HCT116 (cell line): ENCODE measurements around the gene SERPINB13. TPM values are rescaled to one million over a fixed set of nuclear protein-coding genes. Genes with fewer than 3 reads are reported as not detected.

Experiments used
- ATAC-seq: fragments of 200-7000 bp; cut with Tn5 transposase; 2 replicates; pipeline ENCODE4 v1.9.1; 2020; ENCODE audit warnings: mild to moderate bottlenecking, moderate library complexity
- BruUV-seq: library from RNA; stranded (reverse); fragments of 400-500 nt; replicated peaks from 2 replicates; lab custom pipeline; 2021; lab: Mats Ljungman, UMichigan
- CTCF ChIA-PET: fragments of 300-600 bp; sonication (Branson Sonifier 250); formaldehyde crosslinking; loops from one replicate; lab custom pipeline; 2021; ENCODE audit warnings: antibody characterized with exemption; lab: Charles Lee
- POLR2A ChIA-PET: fragments of 300-600, 350-600 bp; sonication (Branson Sonifier 250); formaldehyde crosslinking; loops from one replicate; lab custom pipeline; 2021; ENCODE audit warnings: antibody characterized with exemption; lab: Charles Lee
- RAD21 ChIA-PET, 2 experiments: fragments of 300-600 bp; sonication (Branson Sonifier 250); formaldehyde crosslinking; loops; one replicate each; lab custom pipeline; 2023; ENCODE audit warnings: low total read pairs in 2 of 2; ENCODE audit not compliant: uncharacterized antibody in 2 of 2, unreplicated experiment in 2 of 2, low non-redundant PET in 1 of 2; lab: Charles Lee
- DNase-seq: peaks from one replicate; pipeline ENCODE4 v3.0.0-alpha.2; 2010; ENCODE audit warnings: low read depth, low spot score
- H2AFZ ChIP-seq: fragments of 200-600 bp; shearing (Covaris generic), sonication (generic); 2 replicates; pipeline ENCODE4 v1.6.1; 2017; ENCODE audit warnings: low read depth, mixed run types, mixed read lengths, antibody characterized with exemption, low read length; ENCODE audit not compliant: poor library complexity, severe bottlenecking
- H3K27ac ChIP-seq: 2 replicates; pipeline ENCODE4 v1.5.1; 2012; ENCODE audit warnings: low read depth, low read length
- H3K27me3 ChIP-seq: fragments of 200-600 bp; sonication (generic); 2 replicates; pipeline ENCODE4 v1.6.1; 2016; ENCODE audit warnings: mixed run types, low read length, mixed read lengths; ENCODE audit not compliant: insufficient read depth
- H3K36me3 ChIP-seq, 2 experiments: fragments of 200-500 bp in 1 of 2; fragments of 200-600 bp in 1 of 2; sonication (Bioruptor generic) in 1 of 2; sonication (generic) in 1 of 2; 2 replicates each; pipeline versions ENCODE4 v1.5.1 to v1.6.1; 2014 to 2016; ENCODE audit warnings: low read length in 2 of 2, inconsistent platforms in 1 of 2, mixed read lengths in 1 of 2, mixed run types in 1 of 2; ENCODE audit not compliant: insufficient read depth in 2 of 2, control insufficient read depth in 1 of 2
- H3K4me1 ChIP-seq, 2 experiments: fragments of 200-600 bp in 1 of 2; sonication (generic) in 1 of 2; 2 replicates each; pipeline versions ENCODE4 v1.5.1 to v1.6.1; 2012 to 2017; ENCODE audit warnings: low read length in 2 of 2, inconsistent platforms in 1 of 2, mild to moderate bottlenecking in 1 of 2, mixed read lengths in 1 of 2, mixed run types in 1 of 2, moderate library complexity in 1 of 2; ENCODE audit not compliant: insufficient read depth in 2 of 2, control insufficient read depth in 1 of 2
- H3K4me2 ChIP-seq: fragments of 200-600 bp; sonication (generic); 2 replicates; pipeline ENCODE4 v1.6.1; 2017; ENCODE audit warnings: mixed run types, low read length, mixed read lengths
- H3K4me3 ChIP-seq, 2 experiments: fragments of 200-600 bp in 1 of 2; sonication (generic) in 1 of 2; replicated peaks in 1 of 2; 2 replicates each; pipeline ENCODE4 v1.5.1; 2011 to 2016; ENCODE audit warnings: low read length in 2 of 2, control low read depth in 1 of 2, low read depth in 1 of 2, mild to moderate bottlenecking in 1 of 2, mixed read lengths in 1 of 2, mixed run types in 1 of 2
- H3K79me2 ChIP-seq: fragments of 200-600 bp; sonication (generic); 2 replicates; pipeline ENCODE4 v1.6.1; 2017; ENCODE audit warnings: mild to moderate bottlenecking, mixed run types, low read length, moderate library complexity, mixed read lengths; ENCODE audit not compliant: insufficient read depth
- H3K9ac ChIP-seq: fragments of 200-600 bp; sonication (generic); 2 replicates; pipeline ENCODE4 v1.6.1; 2016; ENCODE audit warnings: low read length, mixed read lengths
- H3K9me2 ChIP-seq: fragments of 200-600 bp; sonication (generic), shearing (Covaris generic); 2 replicates; pipeline ENCODE4 v1.6.1; 2017; ENCODE audit warnings: mixed run types, mild to moderate bottlenecking, moderate library complexity; ENCODE audit not compliant: insufficient read depth
- H3K9me3 ChIP-seq, 2 experiments: fragments of 200-500 bp in 1 of 2; fragments of 200-600 bp in 1 of 2; sonication (Bioruptor generic) in 1 of 2; sonication (generic) in 1 of 2; 2 replicates each; pipeline ENCODE4 v1.6.1; 2014 to 2017; ENCODE audit warnings: low read length in 2 of 2, mixed read lengths in 2 of 2, inconsistent platforms in 1 of 2, low read depth in 1 of 2, mild to moderate bottlenecking in 1 of 2, mixed run types in 1 of 2, moderate library complexity in 1 of 2; ENCODE audit not compliant: control insufficient read depth in 1 of 2, insufficient read depth in 1 of 2
- H4K20me1 ChIP-seq: fragments of 200-600 bp; sonication (generic), shearing (Covaris generic); 2 replicates; pipeline ENCODE4 v1.6.1; 2017; ENCODE audit warnings: mixed run types, mild to moderate bottlenecking, moderate library complexity; ENCODE audit not compliant: insufficient read depth
- CEBPB ChIP-seq: IDR thresholded peaks from 2 replicates; pipeline ENCODE4 v1.6.1; 2012; ENCODE audit warnings: low read depth
- CTCF ChIP-seq, 3 experiments: fragments of 200-600 bp in 1 of 3; sonication (generic) in 1 of 3; IDR thresholded peaks in 2 of 3; conservative IDR thresholded peaks in 1 of 3; 2 replicates each; pipeline ENCODE4 v1.5.1; 2012 to 2017; ENCODE audit warnings: low read depth in 2 of 3, low read length in 2 of 3, antibody characterized with exemption in 1 of 3, borderline replicate concordance in 1 of 3, control low read depth in 1 of 3, mild to moderate bottlenecking in 1 of 3, mixed read lengths in 1 of 3, mixed run types in 1 of 3, moderate library complexity in 1 of 3; ENCODE audit not compliant: insufficient read depth in 1 of 3
- ELF1 ChIP-seq: IDR thresholded peaks from 2 replicates; pipeline ENCODE4 v1.6.1; 2012; ENCODE audit warnings: low read depth, borderline replicate concordance
- POLR2A ChIP-seq: IDR thresholded peaks from 2 replicates; pipeline ENCODE4 v1.7.0; 2011; ENCODE audit warnings: borderline replicate concordance; ENCODE audit not compliant: insufficient read depth, insufficient read length; ENCODE audit errors: extremely low read depth
- POLR2AphosphoS5 ChIP-seq: IDR thresholded peaks from 2 replicates; pipeline ENCODE4 v1.6.1; 2011; ENCODE audit warnings: mild to moderate bottlenecking, low read depth, low read length, moderate library complexity
- RAD21 ChIP-seq: IDR thresholded peaks from 2 replicates; pipeline ENCODE4 v1.6.1; 2012; ENCODE audit warnings: low read depth, mild to moderate bottlenecking
- SP1 ChIP-seq: IDR thresholded peaks from 2 replicates; pipeline ENCODE4 v1.6.1; 2012; ENCODE audit warnings: low read depth
- SRF ChIP-seq: IDR thresholded peaks from 2 replicates; pipeline ENCODE4 v1.6.1; 2012; ENCODE audit warnings: low read depth
- ZBTB33 ChIP-seq: IDR thresholded peaks from 2 replicates; pipeline ENCODE4 v1.6.1; 2011; ENCODE audit warnings: mild to moderate bottlenecking, low read length, moderate library complexity; ENCODE audit not compliant: insufficient replicate concordance; ENCODE audit errors: extremely low read depth
- intact Hi-C: fragments of 100-400 bp; cut with micrococcal nuclease; formaldehyde crosslinking; loops from 2 replicates; pipeline ENCODE4 v1.10.0; 2022
- total RNA-seq: library from RNA; stranded (reverse); gene quantifications from one replicate; pipeline ENCODE4 v1.2.1, GENCODE V29; 2021; ENCODE audit not compliant: unreplicated experiment
- TF ChIP-seq, protein P1 (sequence below): IDR thresholded peaks from 2 replicates; pipeline ENCODE4 v1.6.1; 2012

The SERPINB13 gene
- total RNA-seq, 1 experiment from 2014 or later, result 0.07 TPM

- TF ChIP-seq ZBTB33 (no peak), SP1 (no peak)
- TF ChIP-seq, protein P1, sequence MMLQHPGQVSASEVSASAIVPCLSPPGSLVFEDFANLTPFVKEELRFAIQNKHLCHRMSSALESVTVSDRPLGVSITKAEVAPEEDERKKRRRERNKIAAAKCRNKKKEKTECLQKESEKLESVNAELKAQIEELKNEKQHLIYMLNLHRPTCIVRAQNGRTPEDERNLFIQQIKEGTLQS, result no peak
Measured at GRCh38 chr18:63545000-63545399, 42.1 kb upstream of the SERPINB13 start (continued).

DNA sequence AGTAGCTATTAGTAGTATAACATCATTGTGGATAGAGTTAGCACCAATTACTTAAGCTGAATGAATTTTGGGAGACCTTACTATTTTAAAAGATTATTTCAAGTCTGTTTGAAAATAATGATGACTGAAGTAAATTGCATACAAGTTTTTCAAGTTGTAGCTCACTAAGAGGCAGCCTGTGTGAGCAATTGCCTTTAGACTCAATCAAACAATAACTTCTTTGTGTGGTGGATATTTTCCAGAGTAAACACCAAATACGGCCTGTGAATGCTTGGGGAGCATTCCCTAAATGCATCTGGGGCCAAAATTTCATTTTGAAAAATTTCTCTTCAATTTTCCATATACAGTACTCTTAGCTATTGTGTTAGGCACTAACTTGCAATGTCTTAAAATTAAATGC lies 37.1 kb upstream of the SERPINB13 start:
- intact Hi-C loops, result no loop called here
- Histone ChIP-seq H3K27ac (no peak overlapping the region), H3K27me3 (no peaks in the 10 kb centered on the region), H3K4me2 (no peak overlapping the region), H3K79me2 (no peaks in the 10 kb centered on the region), H3K4me1 (peaks cover 0 to 9% of the 10 kb centered on the region in 2 experiments; a peak in 1 of 4 replicates), H2AFZ (no peak overlapping the region), H3K9ac (no peak overlapping the region), H3K36me3 (no peaks in the 10 kb centered on the region), H3K9me2 (no peaks in the 10 kb centered on the region), H3K4me3 (no peak overlapping the region), H3K9me3 (no peaks in the 10 kb centered on the region), H4K20me1 (no peaks in the 10 kb centered on the region)
- ChIA-PET POLR2A (no interaction called here), CTCF (interaction anchor here (1.2 kb wide), 1 partner anchor 10 kb away, joined by 3 read pairs; no protein-coding TSS in a partner anchor), RAD21 (no interaction called here)
- ATAC-seq (no peak), DNase-seq (no peak)
- TF ChIP-seq POLR2AphosphoS5 (no peak), SRF (no peak), CTCF (IDR thresholded peaks at IDR 0.05 in 2 of 3, conservative IDR thresholded peaks at IDR 0.05 in 1 of 3; ENCODE audit: borderline replicate concordance in 1 of 3, insufficient read depth in 1 of 3, low read depth in 2 of 3, low read length in 2 of 3) (no peak), ELF1 (no peak), SP1 (no peak), CEBPB (no peak), POLR2A (no peak), RAD21 (no peak)
- BruUV-seq, result no TSS peak
